ENCODE results near the gene HEATR5B. TPM values are rescaled to one million over a fixed set of nuclear protein-coding genes. Genes with fewer than 3 reads are reported as not detected.
"Not testable (repeated sequence)": the region's sequence is repeated elsewhere in the genome, so short reads cannot be mapped to it uniquely, and the experiment has no call there.

The HEATR5B gene
- total and polyA plus RNA-seq, 10 of the 15 experiments (the other 5 are each of a cell fraction or from before 2014, with no cell fraction given): 4.1 to 34.7 (median 17.7) TPM

GRCh38 chr2:36931688-36932087 lies 152.5 kb downstream of the HEATR5B start:
- H3K27ac ChIP-seq (ENCODE audit: control insufficient read depth, insufficient read depth); POLR2A ChIA-PET; H3K27me3 ChIP-seq (replicated peaks in 1 of 2; ENCODE audit: control insufficient read depth in 2 of 2, insufficient read depth in 2 of 2, low read length in 1 of 2); in situ Hi-C loops (cut with MboI); H3K9me3 ChIP-seq (replicated peaks; ENCODE audit: control insufficient read depth, insufficient read depth, low read length); BruUV-seq (replicated peaks); ATAC-seq; H3K36me3 ChIP-seq (ENCODE audit: control insufficient read depth in 2 of 2, insufficient read depth in 2 of 2, low read length in 1 of 2); H3K4me3 ChIP-seq; intact Hi-C loops (cut with micrococcal nuclease; ENCODE audit: unreplicated experiment); RAD21 ChIA-PET (ENCODE audit: unreplicated experiment); FAIRE-seq; H3K79me2 ChIP-seq (ENCODE audit: control insufficient read depth, insufficient read depth, low read length); DNase-seq (ENCODE audit: low read depth, low spot score); H3K4me1 ChIP-seq (ENCODE audit: control insufficient read depth, insufficient read depth, low read length); H4K20me1 ChIP-seq (ENCODE audit: control insufficient read depth, insufficient read depth); H2AFZ ChIP-seq (ENCODE audit: control insufficient read depth, low read depth, low read length); H3K9ac ChIP-seq (ENCODE audit: control insufficient read depth, insufficient read depth, low read length); H3K4me2 ChIP-seq (ENCODE audit: control insufficient read depth, insufficient read depth): not testable (repeated sequence)
- CTCF ChIA-PET: interaction anchor here (1.1 kb wide), 1 partner anchor 14 kb away, joined by 3 read pairs; no protein-coding TSS in a partner anchor
- SMC1A ChIA-PET (ENCODE audit: uncharacterized antibody, unreplicated experiment): interaction anchor here (0.7 kb wide), 1 partner anchor 47 kb away, joined by 3 read pairs; no protein-coding TSS in a partner anchor
- WGBS (ENCODE audit: insufficient coverage, insufficient replicate concordance, low lambda C conversion rate, missing lambda C conversion rate): 98% methylated on average over 6 of the region's 6 CpGs

Other genes with a start within 250 kb of the HEATR5B start
Only the 7 nearest of the 8 such genes appear.
- 9.8 and 10.8 TPM in 2 replicates for gene STRN, start 117.8 kb downstream of the HEATR5B start, total RNA-seq (2014; rRNA removed)
- 14.5 and 14.9 TPM in 2 replicates for gene STRN, start 117.8 kb downstream of the HEATR5B start, total RNA-seq (2014; rRNA removed; fragmentation: Illumina TruSeq; extraction: Trizol)
- 19.2 and 19.6 TPM in 2 replicates for gene STRN, start 117.8 kb downstream of the HEATR5B start, total RNA-seq (2021)
- 18.8 and 25.6 TPM in 2 replicates for gene STRN, start 117.8 kb downstream of the HEATR5B start, polyA plus RNA-seq (2011; rRNA removed)
- 14.9 and 19.2 TPM in 2 replicates for gene STRN, start 117.8 kb downstream of the HEATR5B start, polyA plus RNA-seq (2014; fragmentation: Illumina TruSeq; extraction: Trizol)
- 1 to 10 TPM in 1 of 2 experiments, under 1 TPM in 1; 1.00 to 1.4 TPM for gene STRN, start 117.8 kb downstream of the HEATR5B start, polyA plus RNA-seq (2014; fragmentation: Nextera tagmentation; extraction: Ambion mirVana)
- 8.2 and 8.4 TPM in 2 replicates for gene STRN, start 117.8 kb downstream of the HEATR5B start, polyA plus RNA-seq (2014; rRNA removed)
- 1 to 10 TPM; 5.2 to 6.4 TPM for gene STRN, start 117.8 kb downstream of the HEATR5B start, polyA plus RNA-seq (2016; fragmentation: Nextera tagmentation; extraction: Ambion mirVana)
- gene GPATCH11, start 146 bp upstream of the HEATR5B start, total RNA-seq (2014; rRNA removed): 16.7 and 19.2 TPM in 2 replicates
- gene GPATCH11, start 146 bp upstream of the HEATR5B start, total RNA-seq (2014; rRNA removed; fragmentation: Illumina TruSeq; extraction: Trizol): 28.5 and 31.8 TPM in 2 replicates
- 11.8 and 13.5 TPM in 2 replicates for gene GPATCH11, start 146 bp upstream of the HEATR5B start, total RNA-seq (2021)
- 15.6 and 25.2 TPM in 2 replicates for gene GPATCH11, start 146 bp upstream of the HEATR5B start, polyA plus RNA-seq (2011; rRNA removed)
- gene GPATCH11, start 146 bp upstream of the HEATR5B start, polyA plus RNA-seq (2014; fragmentation: Illumina TruSeq; extraction: Trizol): 30.4 and 38.6 TPM in 2 replicates
- 10 to 100 TPM; 11.5 to 15.9 TPM for gene GPATCH11, start 146 bp upstream of the HEATR5B start, polyA plus RNA-seq (2014; fragmentation: Nextera tagmentation; extraction: Ambion mirVana)
- gene GPATCH11, start 146 bp upstream of the HEATR5B start, polyA plus RNA-seq (2014; rRNA removed): 14.6 and 16.3 TPM in 2 replicates
- 10 to 100 TPM; 18.4 to 18.5 TPM for gene GPATCH11, start 146 bp upstream of the HEATR5B start, polyA plus RNA-seq (2016; fragmentation: Nextera tagmentation; extraction: Ambion mirVana)
- 44.4 and 53.4 TPM in 2 replicates for gene EIF2AK2, start 72.6 kb upstream of the HEATR5B start, total RNA-seq (2014; rRNA removed)
- gene EIF2AK2, start 72.6 kb upstream of the HEATR5B start, total RNA-seq (2014; rRNA removed; fragmentation: Illumina TruSeq; extraction: Trizol): 59.7 and 66.5 TPM in 2 replicates
- 69.8 and 72.9 TPM in 2 replicates for gene EIF2AK2, start 72.6 kb upstream of the HEATR5B start, total RNA-seq (2021)
- 70.6 and 110 TPM in 2 replicates for gene EIF2AK2, start 72.6 kb upstream of the HEATR5B start, polyA plus RNA-seq (2011; rRNA removed)
- gene EIF2AK2, start 72.6 kb upstream of the HEATR5B start, polyA plus RNA-seq (2014; fragmentation: Illumina TruSeq; extraction: Trizol): 66.9 and 85.4 TPM in 2 replicates
- gene EIF2AK2, start 72.6 kb upstream of the HEATR5B start, polyA plus RNA-seq (2014; fragmentation: Nextera tagmentation; extraction: Ambion mirVana): 10 to 100 TPM; 16.2 to 34.6 TPM
- 40.2 and 46.7 TPM in 2 replicates for gene EIF2AK2, start 72.6 kb upstream of the HEATR5B start, polyA plus RNA-seq (2014; rRNA removed)
- gene EIF2AK2, start 72.6 kb upstream of the HEATR5B start, polyA plus RNA-seq (2016; fragmentation: Nextera tagmentation; extraction: Ambion mirVana): 10 to 100 TPM; 70.9 to 81.4 TPM
- gene SULT6B1, start 104.3 kb upstream of the HEATR5B start, total RNA-seq (2014; rRNA removed): not detected in 2 replicates
- gene SULT6B1, start 104.3 kb upstream of the HEATR5B start, total RNA-seq (2014; rRNA removed; fragmentation: Illumina TruSeq; extraction: Trizol): not detected in 2 replicates
- not detected in 2 replicates for gene SULT6B1, start 104.3 kb upstream of the HEATR5B start, total RNA-seq (2021)
- gene SULT6B1, start 104.3 kb upstream of the HEATR5B start, polyA plus RNA-seq (2011; rRNA removed): not detected in 2 replicates
- not detected in 2 replicates for gene SULT6B1, start 104.3 kb upstream of the HEATR5B start, polyA plus RNA-seq (2014; fragmentation: Illumina TruSeq; extraction: Trizol)
- not detected for gene SULT6B1, start 104.3 kb upstream of the HEATR5B start, polyA plus RNA-seq (2014; fragmentation: Nextera tagmentation; extraction: Ambion mirVana)
- not detected in 2 replicates for gene SULT6B1, start 104.3 kb upstream of the HEATR5B start, polyA plus RNA-seq (2014; rRNA removed)
- not detected for gene SULT6B1, start 104.3 kb upstream of the HEATR5B start, polyA plus RNA-seq (2016; fragmentation: Nextera tagmentation; extraction: Ambion mirVana)
- 28.1 and 31.2 TPM in 2 replicates for gene CEBPZOS, start 112.1 kb upstream of the HEATR5B start, total RNA-seq (2014; rRNA removed)
- 26.5 and 27.1 TPM in 2 replicates for gene CEBPZOS, start 112.1 kb upstream of the HEATR5B start, total RNA-seq (2014; rRNA removed; fragmentation: Illumina TruSeq; extraction: Trizol)
- 32.1 and 33.2 TPM in 2 replicates for gene CEBPZOS, start 112.1 kb upstream of the HEATR5B start, total RNA-seq (2021)
- gene CEBPZOS, start 112.1 kb upstream of the HEATR5B start, polyA plus RNA-seq (2011; rRNA removed): 47.8 and 73.5 TPM in 2 replicates
- gene CEBPZOS, start 112.1 kb upstream of the HEATR5B start, polyA plus RNA-seq (2014; fragmentation: Illumina TruSeq; extraction: Trizol): 41.3 and 46.2 TPM in 2 replicates
- gene CEBPZOS, start 112.1 kb upstream of the HEATR5B start, polyA plus RNA-seq (2014; fragmentation: Nextera tagmentation; extraction: Ambion mirVana): 10 to 100 TPM; 22.9 to 50.8 TPM
- gene CEBPZOS, start 112.1 kb upstream of the HEATR5B start, polyA plus RNA-seq (2014; rRNA removed): 44.3 and 48.5 TPM in 2 replicates
- gene CEBPZOS, start 112.1 kb upstream of the HEATR5B start, polyA plus RNA-seq (2016; fragmentation: Nextera tagmentation; extraction: Ambion mirVana): 10 to 100 TPM; 36.8 to 47.9 TPM
- 38.0 and 46.3 TPM in 2 replicates for gene CEBPZ, start 147.2 kb upstream of the HEATR5B start, total RNA-seq (2014; rRNA removed)
- gene CEBPZ, start 147.2 kb upstream of the HEATR5B start, total RNA-seq (2014; rRNA removed; fragmentation: Illumina TruSeq; extraction: Trizol): 77.3 and 89.2 TPM in 2 replicates
- gene CEBPZ, start 147.2 kb upstream of the HEATR5B start, total RNA-seq (2021): 57.6 and 62.0 TPM in 2 replicates
- 29.4 and 48.4 TPM in 2 replicates for gene CEBPZ, start 147.2 kb upstream of the HEATR5B start, polyA plus RNA-seq (2011; rRNA removed)
- gene CEBPZ, start 147.2 kb upstream of the HEATR5B start, polyA plus RNA-seq (2014; fragmentation: Illumina TruSeq; extraction: Trizol): 60.1 and 76.4 TPM in 2 replicates
- gene CEBPZ, start 147.2 kb upstream of the HEATR5B start, polyA plus RNA-seq (2014; fragmentation: Nextera tagmentation; extraction: Ambion mirVana): 10 to 100 TPM; 38.2 to 69.6 TPM
- gene CEBPZ, start 147.2 kb upstream of the HEATR5B start, polyA plus RNA-seq (2014; rRNA removed): 33.0 and 36.1 TPM in 2 replicates
- 10 to 100 TPM; 43.2 to 55.7 TPM for gene CEBPZ, start 147.2 kb upstream of the HEATR5B start, polyA plus RNA-seq (2016; fragmentation: Nextera tagmentation; extraction: Ambion mirVana)
- gene NDUFAF7, start 147.3 kb upstream of the HEATR5B start, total RNA-seq (2014; rRNA removed): 16.6 and 22.0 TPM in 2 replicates
- 25.3 and 26.6 TPM in 2 replicates for gene NDUFAF7, start 147.3 kb upstream of the HEATR5B start, total RNA-seq (2014; rRNA removed; fragmentation: Illumina TruSeq; extraction: Trizol)
- gene NDUFAF7, start 147.3 kb upstream of the HEATR5B start, total RNA-seq (2021): 17.1 and 21.1 TPM in 2 replicates
- 39.5 and 57.4 TPM in 2 replicates for gene NDUFAF7, start 147.3 kb upstream of the HEATR5B start, polyA plus RNA-seq (2011; rRNA removed)
- gene NDUFAF7, start 147.3 kb upstream of the HEATR5B start, polyA plus RNA-seq (2014; fragmentation: Illumina TruSeq; extraction: Trizol): 26.6 and 31.2 TPM in 2 replicates
- gene NDUFAF7, start 147.3 kb upstream of the HEATR5B start, polyA plus RNA-seq (2014; fragmentation: Nextera tagmentation; extraction: Ambion mirVana): 10 to 100 TPM; 18.3 to 25.0 TPM
- gene NDUFAF7, start 147.3 kb upstream of the HEATR5B start, polyA plus RNA-seq (2014; rRNA removed): 21.2 and 30.0 TPM in 2 replicates
- gene NDUFAF7, start 147.3 kb upstream of the HEATR5B start, polyA plus RNA-seq (2016; fragmentation: Nextera tagmentation; extraction: Ambion mirVana): 10 to 100 TPM; 23.2 to 23.6 TPM

All from GM12878 (cell line).